ENCODE measurements around the gene THEMIS. TPM values are rescaled to one million over a fixed set of nuclear protein-coding genes. Genes with fewer than 3 reads are reported as not detected.
"Not testable (repeated sequence)": the region's sequence is repeated elsewhere in the genome, so short reads cannot be mapped to it uniquely, and the experiment has no call there.

The THEMIS gene
- total RNA-seq, 1 donor from 2014 or later: 61.0 TPM

DNA sequence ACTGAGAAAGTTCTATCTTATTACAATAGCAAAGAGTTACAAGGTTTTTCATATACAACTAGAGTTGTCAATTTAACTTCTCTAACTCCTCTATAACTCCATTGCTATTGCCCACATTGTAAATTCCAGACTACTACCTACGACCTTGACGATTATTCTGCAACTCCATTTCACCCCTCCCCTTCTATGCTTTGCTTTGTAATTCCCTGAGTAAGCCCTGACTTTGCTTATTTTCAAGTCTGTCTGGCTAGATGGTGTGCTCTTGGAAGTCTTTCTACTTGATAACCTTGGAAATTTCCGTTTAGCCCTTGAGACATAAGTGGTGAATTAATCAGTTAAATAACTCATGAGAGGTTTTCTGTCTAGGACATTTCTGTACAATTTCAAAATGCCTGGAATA is 162.4 kb downstream of the THEMIS start:
- intact Hi-C loops (cut with micrococcal nuclease): loop anchor here (5.0 kb wide), 1 partner anchor 434 kb away; no protein-coding TSS in a partner anchor

DNA sequence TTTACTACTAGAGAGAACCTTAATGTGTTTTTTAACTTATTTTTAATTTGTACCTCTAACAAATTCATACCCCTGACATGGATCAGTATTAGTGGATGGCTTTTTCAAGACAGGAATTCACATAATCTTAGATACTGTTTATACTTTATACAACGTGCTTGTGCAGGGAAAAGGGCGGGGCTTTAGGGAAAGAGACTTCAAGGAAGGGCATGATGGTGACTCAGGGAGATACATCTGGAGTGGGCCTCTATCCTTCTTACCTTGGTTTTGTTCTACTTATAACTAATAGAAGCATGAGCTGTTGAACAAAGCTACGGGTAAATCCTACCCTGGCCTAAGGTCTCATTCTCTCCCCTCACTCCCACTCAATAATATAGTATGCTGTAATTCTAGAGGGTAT is 163.1 kb downstream of the THEMIS start:
- intact Hi-C loops (cut with micrococcal nuclease): loop anchor here (1.0 to 5.0 kb wide), 7 partner anchors 118 to 993 kb away; partner anchors contain the start of gene PTPRK

DNA sequence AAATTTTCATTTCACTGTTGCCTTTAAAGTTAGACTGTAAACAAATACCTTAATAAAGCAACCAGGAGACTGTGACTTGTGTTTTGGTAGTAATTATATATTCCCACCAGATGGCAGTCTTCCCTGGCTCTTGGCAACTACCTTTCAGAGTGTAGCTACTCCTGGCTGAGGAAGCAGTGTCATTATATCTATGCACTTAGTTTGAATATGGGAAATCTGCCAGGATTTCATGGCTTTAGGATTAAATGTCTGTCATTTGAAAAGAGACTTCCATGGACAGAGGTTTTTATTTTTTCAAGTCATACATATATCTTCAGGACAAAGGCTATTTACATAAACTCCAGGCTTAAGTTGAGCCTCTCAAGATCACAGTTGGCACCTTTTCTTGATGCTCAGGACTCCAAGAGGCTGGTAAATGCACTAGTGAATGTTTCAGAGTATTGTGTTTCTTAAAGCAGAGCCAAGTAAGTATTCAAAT is 163.8 kb downstream of the THEMIS start:
- intact Hi-C loops (cut with micrococcal nuclease): loop anchor here (1.0 to 5.0 kb wide), 7 partner anchors 118 to 994 kb away; partner anchors contain the start of gene PTPRK

DNA sequence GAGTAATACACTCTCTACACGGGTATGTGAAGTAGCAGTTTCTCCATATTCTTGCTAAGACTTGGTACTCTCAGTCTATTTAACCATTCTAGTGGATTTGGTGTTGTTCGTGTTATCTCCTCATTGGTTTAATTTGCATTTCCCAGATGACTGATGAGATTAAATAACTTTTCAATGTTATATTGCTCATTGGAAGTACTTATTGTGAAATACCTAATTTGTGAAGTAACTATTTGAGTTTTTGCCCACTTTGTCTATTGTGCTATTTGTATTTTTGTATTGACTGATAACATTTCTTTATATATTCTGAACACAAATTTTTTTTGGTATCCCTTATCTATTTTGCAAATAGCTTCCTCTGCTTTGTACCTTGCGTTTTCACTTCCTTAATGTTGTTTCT is 167.9 kb downstream of the THEMIS start:
- intact Hi-C loops (cut with micrococcal nuclease): no loop called here

DNA sequence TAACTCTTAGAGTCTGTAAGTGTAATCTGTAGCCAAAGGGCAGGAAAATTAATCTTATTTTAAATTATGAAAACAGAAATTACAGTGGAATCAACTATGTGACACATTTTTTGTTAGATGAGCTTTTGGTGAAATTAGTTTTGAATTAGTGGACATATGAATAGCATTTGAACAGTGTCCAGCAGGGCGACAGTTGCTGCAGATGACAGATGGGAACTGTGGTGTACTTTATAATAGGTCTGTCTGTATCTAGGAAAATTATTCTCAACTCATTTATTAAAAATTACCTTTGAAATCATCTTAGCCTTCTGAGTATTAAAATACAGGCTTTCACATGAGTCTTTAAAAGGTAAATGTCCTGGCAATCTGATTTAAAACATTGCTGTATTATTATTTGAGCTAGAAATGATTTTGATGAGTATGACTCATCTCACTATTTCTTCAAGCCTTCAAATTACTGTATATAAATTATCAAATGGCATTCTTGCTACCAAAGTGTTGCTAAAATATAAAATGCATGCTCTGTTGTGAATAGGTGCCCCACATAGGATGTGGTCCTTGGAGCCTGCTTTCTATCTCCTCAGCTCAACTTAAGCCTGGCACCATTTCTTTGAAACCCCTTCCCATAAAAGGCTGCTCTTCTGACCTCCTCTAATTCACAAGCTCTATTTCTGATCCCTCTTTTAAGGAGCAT is 173.5 kb downstream of the THEMIS start:
- intact Hi-C loops (cut with micrococcal nuclease): no loop called here

DNA sequence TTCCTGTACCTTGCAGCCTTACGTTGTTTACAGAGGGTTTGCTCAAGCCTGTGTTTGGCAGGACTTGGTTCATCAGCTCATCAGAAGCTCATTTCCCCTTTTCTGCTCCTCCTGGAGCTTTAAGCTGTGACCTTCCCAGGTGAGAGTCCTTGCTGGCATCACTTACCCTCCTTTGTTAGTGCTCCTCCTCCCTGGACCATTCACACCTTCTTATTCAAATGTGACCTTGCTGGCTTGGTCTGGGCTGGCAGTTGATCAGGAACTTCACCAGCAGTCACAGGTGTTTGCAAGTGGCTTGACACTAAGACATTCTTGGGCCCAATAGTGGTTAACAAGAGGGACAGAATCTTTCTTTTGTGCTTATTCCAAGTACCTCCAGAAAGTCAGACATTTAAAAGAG is 175.0 kb downstream of the THEMIS start:
- intact Hi-C loops (cut with micrococcal nuclease): no loop called here

DNA sequence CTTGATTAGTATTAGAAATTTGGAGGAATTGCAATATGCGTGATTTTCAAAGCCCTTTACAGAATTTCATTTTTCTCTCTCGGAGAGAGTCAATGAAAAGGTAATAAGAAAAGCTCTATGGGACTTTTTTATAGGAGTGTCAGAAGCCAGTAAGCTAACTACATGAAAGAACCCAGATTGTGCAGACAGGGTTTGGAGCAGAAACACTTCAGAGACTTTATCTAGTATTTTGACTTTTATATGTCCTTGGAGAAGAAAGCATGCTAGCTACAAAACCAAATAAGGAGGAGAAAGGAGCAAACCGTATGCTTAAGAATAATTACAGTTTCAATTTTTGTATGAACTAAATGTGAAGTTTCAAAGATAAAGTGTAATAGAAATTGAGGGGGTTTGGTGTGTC is 182.2 kb downstream of the THEMIS start:
- intact Hi-C loops (cut with micrococcal nuclease): no loop called here

DNA sequence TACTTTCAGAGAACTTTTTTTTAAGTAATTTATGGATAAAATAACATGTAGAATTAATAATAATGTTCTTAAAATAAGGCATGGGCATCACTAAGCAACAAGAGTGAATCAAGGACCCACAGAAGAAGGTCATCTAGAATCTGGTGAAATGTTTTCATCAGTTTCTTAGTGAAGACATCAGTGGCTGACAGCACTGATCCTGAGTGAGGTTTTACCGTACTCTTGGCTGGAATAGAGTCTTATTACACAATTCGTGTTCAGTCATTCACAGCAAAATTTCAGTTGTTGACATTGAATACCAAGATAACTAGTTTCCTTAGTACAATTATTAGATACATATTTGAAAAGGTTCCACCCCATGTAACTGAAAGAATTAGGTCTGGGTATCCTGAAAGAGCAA is 183.5 kb downstream of the THEMIS start:
- intact Hi-C loops (cut with micrococcal nuclease): no loop called here

DNA sequence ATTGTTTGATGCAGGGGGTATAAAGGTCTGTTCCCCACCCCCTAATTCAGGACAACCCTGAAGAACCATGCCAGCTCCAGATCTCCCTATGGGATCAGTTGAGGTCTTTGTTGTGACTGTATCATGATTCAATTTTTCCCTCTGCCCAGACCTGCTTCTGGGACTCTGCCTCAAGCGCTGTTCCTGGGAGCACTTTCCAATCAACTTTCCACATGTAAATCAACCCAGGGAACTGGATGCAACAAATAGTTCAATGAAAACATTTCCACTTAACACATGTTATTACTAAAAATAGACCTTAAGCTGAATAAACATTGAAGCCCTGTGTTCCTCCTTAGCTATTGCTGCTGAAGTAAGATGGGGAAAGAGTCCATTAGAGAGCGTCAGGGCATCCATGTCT is 184.4 kb downstream of the THEMIS start:
- intact Hi-C loops (cut with micrococcal nuclease): no loop called here

DNA sequence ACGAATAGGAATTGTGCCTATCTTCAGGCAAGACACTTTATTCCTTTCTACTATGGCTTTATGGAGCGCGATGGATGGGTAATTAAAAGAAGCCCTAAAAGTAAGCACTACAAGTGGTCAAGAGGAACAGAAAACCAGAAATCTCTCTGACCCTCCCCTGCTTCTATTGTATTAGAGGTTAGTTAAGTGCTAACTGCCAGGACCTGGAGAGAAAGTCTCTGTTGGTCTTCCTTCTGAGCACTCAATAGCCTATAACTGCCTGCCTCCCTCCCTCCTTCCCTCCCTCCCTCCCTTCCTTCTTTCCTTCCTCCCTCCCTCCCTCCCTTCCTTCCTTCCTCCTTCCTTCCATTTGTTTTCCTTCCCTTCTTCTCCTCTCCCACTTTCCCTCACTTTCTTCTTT is 190.2 kb downstream of the THEMIS start:
- intact Hi-C loops (cut with micrococcal nuclease): no loop called here

DNA sequence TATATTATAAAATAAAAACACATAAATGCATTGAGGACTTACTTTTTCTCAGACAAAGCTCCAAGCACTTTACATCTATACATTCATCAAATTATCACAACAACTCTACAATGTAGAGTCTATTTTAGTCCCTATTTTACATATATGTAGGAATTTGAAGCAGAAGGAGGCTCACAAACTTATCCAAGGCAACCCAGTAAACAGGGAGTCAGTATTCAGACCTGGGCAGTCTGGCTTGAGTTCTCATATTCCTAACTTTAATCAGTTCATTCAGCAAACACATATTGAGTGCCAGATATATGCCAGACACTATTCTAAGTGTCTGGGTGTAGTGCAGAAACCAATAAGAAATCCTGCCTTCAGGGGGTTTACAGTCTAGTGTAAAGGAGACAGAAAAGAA is 194.6 kb downstream of the THEMIS start:
- intact Hi-C loops (cut with micrococcal nuclease): no loop called here

DNA sequence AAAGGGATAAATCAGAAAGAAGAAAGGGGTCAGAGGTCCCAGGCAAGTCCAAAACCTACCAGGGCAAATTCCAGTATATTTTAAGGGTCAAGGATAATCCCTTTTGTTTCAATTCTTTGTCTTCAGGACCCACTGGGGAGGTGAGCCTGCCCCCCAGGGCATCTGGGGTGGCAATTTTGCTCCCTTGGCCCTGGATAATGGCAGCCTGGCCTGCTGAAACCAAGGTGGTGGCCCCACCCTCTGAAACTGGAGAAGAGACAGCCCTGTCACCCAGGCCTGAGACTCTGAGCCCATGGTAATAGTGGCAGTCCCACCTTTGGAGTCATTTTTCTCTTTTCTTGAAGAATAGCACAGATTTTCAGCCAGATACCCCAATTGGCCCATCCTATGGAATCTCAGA is 205.8 kb downstream of the THEMIS start:
- intact Hi-C loops (cut with micrococcal nuclease): no loop called here

DNA sequence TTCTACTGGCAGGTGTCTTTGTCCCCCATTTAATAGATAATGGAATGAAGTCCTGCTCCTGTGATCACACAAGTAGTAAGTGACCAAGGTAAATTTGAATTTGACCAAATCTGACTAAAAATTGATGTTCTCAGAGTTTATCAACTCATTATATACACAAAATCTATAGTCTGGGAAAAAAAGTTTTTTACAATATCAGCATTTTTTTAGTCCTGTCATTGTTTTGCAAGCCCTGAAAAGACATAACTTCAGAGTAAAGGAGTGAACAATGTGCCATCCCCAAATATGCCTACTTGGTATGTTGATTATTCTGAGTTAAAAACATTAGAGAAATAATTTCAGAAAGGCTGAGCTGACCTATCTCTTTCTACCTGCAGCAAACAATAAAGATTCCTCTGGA is 209.7 kb downstream of the THEMIS start:
- intact Hi-C loops (cut with micrococcal nuclease): no loop called here

DNA sequence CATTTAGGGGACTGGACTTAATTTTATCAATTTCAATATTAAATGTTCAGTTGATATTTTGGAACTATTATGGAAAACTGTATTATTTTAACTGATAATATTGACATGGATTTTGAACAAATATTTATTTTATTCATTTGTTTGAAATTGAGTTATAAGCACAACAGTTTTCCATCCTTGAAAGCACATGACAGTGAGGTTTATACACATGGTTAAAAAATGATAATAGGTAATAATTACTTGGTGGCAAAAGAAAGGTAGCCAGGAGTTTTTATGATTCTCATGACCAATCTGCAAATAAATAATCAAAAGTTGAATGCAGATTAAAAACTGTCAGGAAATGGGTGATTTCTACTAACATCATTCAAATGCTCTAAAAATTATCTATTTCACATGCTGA is 210.3 kb downstream of the THEMIS start:
- intact Hi-C loops (cut with micrococcal nuclease): no loop called here

DNA sequence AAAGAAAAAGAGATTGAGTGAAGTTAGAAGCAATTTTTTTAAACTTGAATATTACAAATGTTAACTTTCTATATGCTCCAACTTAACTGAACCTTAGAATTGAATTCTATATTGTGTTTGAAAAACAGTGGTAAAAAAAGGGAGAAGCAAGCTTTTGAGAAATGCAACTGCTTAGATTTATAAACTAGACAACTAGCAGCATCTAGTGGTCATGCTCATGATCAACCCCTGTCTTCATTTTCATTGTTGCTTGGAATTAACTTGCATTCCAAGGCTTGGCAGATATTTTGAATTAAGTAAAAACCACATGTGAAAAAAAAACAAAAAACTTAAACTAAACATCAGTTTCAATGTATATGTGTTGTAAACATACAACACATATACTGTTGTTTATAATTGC is 210.8 kb downstream of the THEMIS start:
- intact Hi-C loops (cut with micrococcal nuclease): no loop called here

DNA sequence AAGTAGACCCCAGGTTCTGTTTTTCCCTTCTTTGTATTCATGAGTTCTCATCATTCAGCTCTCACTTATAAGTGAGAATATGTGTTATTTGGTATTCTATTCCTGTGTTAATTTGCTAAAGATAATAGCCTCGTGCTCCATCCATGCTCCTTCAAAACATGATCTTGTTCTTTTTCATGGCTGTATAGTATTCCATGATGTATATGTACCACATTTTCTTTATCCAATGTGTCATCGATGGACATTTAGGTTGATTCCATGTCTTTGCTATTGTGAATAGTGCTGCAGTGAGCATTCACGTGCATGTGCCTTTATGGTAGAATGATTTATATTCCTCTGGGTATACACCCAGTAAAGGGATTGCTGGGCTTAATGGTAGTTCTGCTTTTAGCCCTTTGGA is 213.4 kb downstream of the THEMIS start:
- intact Hi-C loops (cut with micrococcal nuclease): not testable (repeated sequence)

DNA sequence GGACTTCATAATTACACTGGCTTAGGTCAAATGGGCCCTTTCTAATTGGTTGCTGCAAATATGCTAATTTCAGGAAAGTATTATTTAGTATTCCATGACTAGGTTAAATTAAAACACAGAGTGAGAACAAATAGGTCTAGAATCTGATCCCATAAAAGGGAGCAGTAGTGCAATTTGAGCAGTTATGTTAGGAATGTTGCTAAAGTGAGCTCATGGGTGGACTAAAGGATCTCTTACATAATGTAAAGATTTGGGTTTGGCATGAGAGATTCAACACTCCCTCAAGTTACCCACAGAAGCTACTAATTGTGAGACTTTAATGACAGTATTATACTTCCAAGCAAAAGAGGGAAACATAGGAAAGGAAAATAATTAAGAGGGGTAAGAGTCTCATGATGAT is 214.8 kb downstream of the THEMIS start:
- intact Hi-C loops (cut with micrococcal nuclease): no loop called here

DNA sequence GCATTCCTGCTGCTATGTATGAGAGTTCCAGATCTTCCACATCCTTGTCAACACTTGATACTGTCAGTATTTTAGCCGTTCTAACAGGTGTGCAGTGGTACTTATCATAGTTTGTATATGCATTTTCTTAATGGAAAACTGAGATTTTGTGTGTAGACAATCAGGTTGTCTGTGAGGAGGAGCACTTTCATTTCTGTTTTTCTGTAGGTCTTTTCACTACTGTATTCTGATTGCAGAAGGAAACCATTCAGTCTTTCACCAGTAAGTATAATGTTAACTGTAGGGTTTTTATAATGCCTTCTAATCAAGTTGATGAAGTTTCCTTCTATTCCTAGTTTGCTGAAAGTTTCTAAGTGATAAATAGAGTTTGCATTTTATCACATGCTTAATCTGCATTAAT is 216.4 kb downstream of the THEMIS start:
- intact Hi-C loops (cut with micrococcal nuclease): no loop called here

Data from T-helper 1 cell treated with Interleukin-12 subunit alpha and Interleukin-12 subunit beta and Interleukin-4 antibody, amounts not matched to agents 30 ng/mL and 1 ng/mL, for 36 hours (primary cell).